Testis (tissue), 5 donors: ENCODE measurements around the gene SET. TPM values are rescaled to one million over a fixed set of nuclear protein-coding genes. Genes with fewer than 3 reads are reported as not detected.
"Not testable (repeated sequence)": the region's sequence is repeated elsewhere in the genome, so short reads cannot be mapped to it uniquely, and the experiment has no call there.

ENCODE experiments used
- DNase-seq: peaks from one replicate; pipeline ENCODE4 v3.0.0-alpha.2; 2019
- H3K27ac ChIP-seq, 2 donors: fragments of 200-600 bp; sonication (generic); one replicate each; pipeline ENCODE4 v1.5.1; 2019
- H3K27me3 ChIP-seq: fragments of 200-600 bp; sonication (generic); one replicate; pipeline ENCODE4 v1.5.1; 2019
- H3K36me3 ChIP-seq: fragments of 200-600 bp; sonication (generic); one replicate; pipeline ENCODE4 v1.5.1; 2017; ENCODE audit warnings: low read depth; ENCODE audit errors: missing control alignments
- H3K4me1 ChIP-seq: fragments of 200-600 bp; sonication (generic); one replicate; pipeline ENCODE4 v1.5.1; 2019
- H3K4me3 ChIP-seq, 2 donors: fragments of 200-600 bp; sonication (generic); one replicate each; pipeline ENCODE4 v1.5.1; 2017 to 2019
- H3K9me3 ChIP-seq: fragments of 200-600 bp; sonication (generic); one replicate; pipeline ENCODE4 v1.5.1; 2017
- POLR2A ChIP-seq: fragments of 450-650 bp; IDR thresholded peaks from one replicate; pipeline ENCODE4 v1.6.1; 2017; ENCODE audit warnings: antibody characterized with exemption, mild to moderate bottlenecking, moderate library complexity
- WGBS, 2 donors: methylation state at CpG; one replicate each; pipeline ENCODE4 v1.1.5; 2018; 5-methylcytosine and 5-hydroxymethylcytosine counted together
- intact Hi-C: fragments of 100-400 bp; cut with DNase I; formaldehyde crosslinking; loops from one replicate; pipeline ENCODE4 v1.15.1; 2023; ENCODE audit warnings: low total_unique reads
- long read RNA-seq, 2 donors: transcript quantifications; one replicate each; lab custom pipeline, GENCODE V29; 2026
- polyA plus RNA-seq: library from polyadenylated mRNA; stranded (reverse); fragments of 350-450 nt; fragmentation: Illumina TruSeq; extraction: RNeasy Lipid Tissue Mini Kit (QIAGEN cat#74804); gene quantifications from one replicate; pipeline ENCODE4 v1.2.3, GENCODE V29; 2014; ENCODE audit warnings: low read depth, low replicate concordance; ENCODE audit not compliant: insufficient read depth
- total RNA-seq, 2 donors: library from RNA; depleted of rRNA; stranded (reverse); fragments of >200 nt; gene quantifications; one replicate each; pipeline ENCODE4 v1.2.3, GENCODE V29; 2016
- TF ChIP-seq, protein P1 (sequence below), 3 experiments: fragments of 450-650 bp in 2 of 3; fragments of 200-600 bp in 1 of 3; sonication (generic) in 1 of 3; IDR thresholded peaks; one replicate each; pipeline ENCODE4 v1.5.1; 2016 to 2019; ENCODE audit warnings: antibody characterized with exemption in 3 of 3, mild to moderate bottlenecking in 2 of 3, moderate library complexity in 1 of 3

The SET gene, protein sequence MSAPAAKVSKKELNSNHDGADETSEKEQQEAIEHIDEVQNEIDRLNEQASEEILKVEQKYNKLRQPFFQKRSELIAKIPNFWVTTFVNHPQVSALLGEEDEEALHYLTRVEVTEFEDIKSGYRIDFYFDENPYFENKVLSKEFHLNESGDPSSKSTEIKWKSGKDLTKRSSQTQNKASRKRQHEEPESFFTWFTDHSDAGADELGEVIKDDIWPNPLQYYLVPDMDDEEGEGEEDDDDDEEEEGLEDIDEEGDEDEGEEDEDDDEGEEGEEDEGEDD
- total RNA-seq (100 to 1,000 TPM; 113 to 142 TPM), polyA plus RNA-seq (159 TPM)
- long read RNA-seq, donor 1, transcript SET-204 (8 exons, 2,850 nt): minor isoform, 7 of 290 reads
- long read RNA-seq, donor 1, transcript SET-201 (8 exons, 2,915 nt): major isoform, 163 of 290 reads
- long read RNA-seq, donor 1, partial matches to known transcripts: 119 of 290 reads
- long read RNA-seq, donor 1, other reads (novel, unspliced or antisense): 0 of 290 reads
- long read RNA-seq, donor 2, transcript SET-201 (8 exons, 2,915 nt): major isoform, 96 of 263 reads
- long read RNA-seq, donor 2, partial matches to known transcripts: 163 of 263 reads
- long read RNA-seq, donor 2, other reads (novel, unspliced or antisense): 0 of 263 reads

DNA sequence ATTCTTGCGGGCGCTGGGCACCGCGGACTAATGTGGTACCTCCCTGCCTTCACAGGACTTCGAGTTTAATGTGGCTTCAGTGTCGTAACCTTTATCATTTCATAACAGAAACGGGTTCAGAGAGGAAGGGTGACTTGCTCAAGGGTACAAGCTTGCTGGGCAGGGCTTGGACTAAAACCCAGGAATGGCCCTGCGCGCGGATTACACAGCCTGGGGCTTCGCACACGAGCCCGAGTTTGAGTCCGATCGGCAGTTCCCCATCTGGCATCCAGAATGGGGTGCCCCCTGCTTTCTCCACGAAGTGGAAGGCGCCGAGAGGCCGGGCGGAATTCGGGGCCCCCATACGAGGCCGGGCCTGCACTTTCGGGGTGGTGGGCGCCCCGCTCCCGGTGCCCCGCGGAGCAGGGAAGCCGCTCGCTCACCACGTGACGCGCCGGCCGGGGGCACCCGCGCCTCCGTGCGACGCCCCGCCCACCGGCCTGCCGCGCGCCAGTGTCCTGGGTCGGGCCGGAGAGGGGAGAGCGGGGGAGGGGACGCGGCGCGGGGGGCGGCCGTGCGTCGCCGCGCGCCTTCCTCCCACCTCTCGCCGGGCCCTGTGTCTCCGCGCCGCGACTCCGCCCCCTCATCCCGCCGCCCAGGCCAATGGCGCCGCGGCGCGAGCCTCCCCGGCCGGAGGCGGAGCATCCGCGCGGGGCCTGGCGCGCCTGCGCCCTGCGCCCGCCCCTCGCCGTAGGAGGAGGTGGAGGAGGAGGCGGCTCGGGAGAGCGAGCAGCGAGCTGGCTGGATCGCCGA, at the start of gene SET:
TSS of gene SET (plus strand) at position 722 of the 792 bp plus-strand sequence. CDS start 361 bp downstream, outside the sequence.
- Histone ChIP-seq H3K4me1 (peaks cover 24% of the 10 kb centered on the region), H3K27ac (peak within 1 kb of the TSS; percentile 83 to 97), H3K27me3 (no peaks in the 10 kb centered on the region), H3K9me3 (no peaks in the 10 kb centered on the region), H3K36me3 (no peaks in the 10 kb centered on the region), H3K4me3 (peak within 1 kb of the TSS; percentile 79 to 96)
- TF ChIP-seq, protein P1, sequence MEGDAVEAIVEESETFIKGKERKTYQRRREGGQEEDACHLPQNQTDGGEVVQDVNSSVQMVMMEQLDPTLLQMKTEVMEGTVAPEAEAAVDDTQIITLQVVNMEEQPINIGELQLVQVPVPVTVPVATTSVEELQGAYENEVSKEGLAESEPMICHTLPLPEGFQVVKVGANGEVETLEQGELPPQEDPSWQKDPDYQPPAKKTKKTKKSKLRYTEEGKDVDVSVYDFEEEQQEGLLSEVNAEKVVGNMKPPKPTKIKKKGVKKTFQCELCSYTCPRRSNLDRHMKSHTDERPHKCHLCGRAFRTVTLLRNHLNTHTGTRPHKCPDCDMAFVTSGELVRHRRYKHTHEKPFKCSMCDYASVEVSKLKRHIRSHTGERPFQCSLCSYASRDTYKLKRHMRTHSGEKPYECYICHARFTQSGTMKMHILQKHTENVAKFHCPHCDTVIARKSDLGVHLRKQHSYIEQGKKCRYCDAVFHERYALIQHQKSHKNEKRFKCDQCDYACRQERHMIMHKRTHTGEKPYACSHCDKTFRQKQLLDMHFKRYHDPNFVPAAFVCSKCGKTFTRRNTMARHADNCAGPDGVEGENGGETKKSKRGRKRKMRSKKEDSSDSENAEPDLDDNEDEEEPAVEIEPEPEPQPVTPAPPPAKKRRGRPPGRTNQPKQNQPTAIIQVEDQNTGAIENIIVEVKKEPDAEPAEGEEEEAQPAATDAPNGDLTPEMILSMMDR (IDR thresholded peaks at IDR 0.05): no peak
- TF ChIP-seq POLR2A: peak; percentile 80
- DNase-seq: peak; percentile 94
- intact Hi-C loops: no loop called here
- 0 to 3% methylated on average over 7 to 47 of the region's 93 CpGs for WGBS, 2 donors

DNA sequence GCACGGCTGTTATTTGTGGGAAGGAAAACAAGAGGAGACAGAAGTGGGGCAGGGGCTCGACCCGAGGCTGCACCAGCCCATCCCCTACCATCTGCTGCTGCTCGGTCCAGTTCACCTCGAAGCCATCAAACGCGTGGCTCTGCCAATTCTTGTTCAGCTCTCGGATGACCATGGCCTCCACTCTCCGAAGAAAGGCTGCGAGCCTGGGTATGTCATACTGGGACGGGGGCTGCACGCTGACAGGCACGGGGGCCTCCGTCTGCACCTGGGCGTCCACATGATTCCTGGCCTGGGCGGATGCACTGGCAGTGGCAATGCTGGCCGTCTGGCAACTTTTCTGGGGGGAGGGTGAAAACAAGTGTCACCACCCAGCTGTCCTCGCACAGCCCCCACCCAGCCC, 48.4 kb upstream of the SET start:
- Histone ChIP-seq H3K4me3 (no peak overlapping the region), H3K4me1 (peaks cover 4% of the 10 kb centered on the region), H3K9me3 (no peaks in the 10 kb centered on the region), H3K36me3 (no peaks in the 10 kb centered on the region), H3K27ac (no peak overlapping the region), H3K27me3 (no peaks in the 10 kb centered on the region)
- intact Hi-C loops: no loop called here
- DNase-seq: no peak
- WGBS, 2 donors: 93 to 94% methylated on average over 17 to 18 of the region's 18 CpGs
- TF ChIP-seq, protein P1 (IDR thresholded peaks at IDR 0.05): no peak
- no peak for TF ChIP-seq POLR2A

DNA sequence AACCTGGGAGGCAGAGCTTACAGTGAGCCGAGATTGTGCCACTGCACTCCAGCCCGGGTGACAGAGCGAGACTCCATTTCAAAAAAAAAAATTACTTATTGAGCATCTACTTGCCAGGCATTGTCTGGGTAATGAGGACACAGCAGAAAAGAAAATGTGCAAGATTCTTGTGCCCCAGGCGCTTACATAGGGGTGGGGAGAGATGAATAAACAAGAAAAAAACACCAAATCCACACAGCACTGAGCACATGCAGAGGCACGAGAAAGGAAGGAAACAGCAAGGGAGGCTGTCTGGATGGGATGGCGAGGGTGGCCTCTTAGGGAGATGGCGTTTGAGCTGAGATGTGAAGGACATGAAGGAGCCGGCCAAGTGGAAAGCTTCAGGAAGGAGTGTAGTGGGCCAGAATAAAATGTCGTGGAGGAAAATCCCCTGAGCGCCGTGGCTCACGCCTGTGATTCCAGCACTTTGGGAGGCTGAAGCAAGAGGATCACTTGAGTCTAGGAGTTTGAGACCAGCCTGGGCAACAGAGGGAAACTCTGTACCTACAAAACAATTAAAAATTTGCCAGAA, 46.3 kb upstream of the SET start:
- Histone ChIP-seq H3K4me1 (no peaks in the 10 kb centered on the region), H3K4me3 (no peak overlapping the region), H3K27ac (no peak overlapping the region), H3K27me3 (no peaks in the 10 kb centered on the region), H3K36me3 (no peaks in the 10 kb centered on the region), H3K9me3 (no peaks in the 10 kb centered on the region)
- 88 to 89% methylated on average over 12 of the region's 12 CpGs for WGBS, 2 donors
- no peak for DNase-seq
- no peak for TF ChIP-seq POLR2A
- TF ChIP-seq, protein P1 (IDR thresholded peaks at IDR 0.05): no peak
- intact Hi-C loops: no loop called here

DNA sequence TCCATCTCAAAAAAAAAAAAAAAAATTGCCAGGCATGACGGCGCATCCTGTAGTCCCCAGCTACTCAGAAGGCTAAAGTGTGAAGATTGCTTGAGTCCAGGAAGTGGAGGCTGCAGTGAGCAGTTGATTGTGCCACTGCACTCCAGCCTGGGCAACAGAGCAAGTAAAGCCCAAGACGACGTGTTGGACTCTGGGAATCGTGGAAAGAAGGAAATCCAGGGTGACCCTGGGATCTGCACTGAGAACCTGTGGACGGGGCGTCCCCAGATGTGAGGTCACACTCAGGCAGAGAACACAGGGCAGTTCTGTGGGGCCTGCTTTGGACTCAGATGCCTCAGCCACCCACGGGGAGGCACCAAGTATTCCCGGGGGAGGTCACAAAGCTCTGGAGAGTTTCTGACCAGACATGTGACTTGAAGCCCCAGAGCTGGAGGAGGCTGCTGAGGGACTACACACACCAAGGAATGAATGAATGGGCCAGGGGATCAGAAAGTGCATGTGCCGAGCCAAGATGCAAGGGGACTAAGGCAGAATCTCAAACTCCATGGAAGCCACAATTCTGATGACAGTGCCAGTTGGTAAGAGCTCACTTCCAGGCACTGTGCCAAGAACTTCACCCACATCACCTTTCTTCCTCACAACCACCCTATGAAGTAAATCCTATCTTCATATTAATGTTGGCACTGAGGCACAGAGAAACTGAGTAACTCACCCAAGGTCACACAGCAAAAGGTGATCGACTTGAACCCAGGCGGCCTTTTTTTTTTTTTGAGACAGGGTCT, 45.3 kb upstream of the SET start:
- TF ChIP-seq POLR2A: no peak
- TF ChIP-seq, protein P1 (IDR thresholded peaks at IDR 0.05): no peak
- H3K27ac ChIP-seq: no peak overlapping the region
- H3K9me3 ChIP-seq: no peaks in the 10 kb centered on the region
- no peak overlapping the region for H3K4me3 ChIP-seq
- H3K36me3 ChIP-seq: no peaks in the 10 kb centered on the region
- no peak for DNase-seq
- intact Hi-C loops: no loop called here
- H3K4me1 ChIP-seq: no peaks in the 10 kb centered on the region
- H3K27me3 ChIP-seq: no peaks in the 10 kb centered on the region
- 75 to 86% methylated on average over 10 to 12 of the region's 12 CpGs for WGBS, 2 donors

DNA sequence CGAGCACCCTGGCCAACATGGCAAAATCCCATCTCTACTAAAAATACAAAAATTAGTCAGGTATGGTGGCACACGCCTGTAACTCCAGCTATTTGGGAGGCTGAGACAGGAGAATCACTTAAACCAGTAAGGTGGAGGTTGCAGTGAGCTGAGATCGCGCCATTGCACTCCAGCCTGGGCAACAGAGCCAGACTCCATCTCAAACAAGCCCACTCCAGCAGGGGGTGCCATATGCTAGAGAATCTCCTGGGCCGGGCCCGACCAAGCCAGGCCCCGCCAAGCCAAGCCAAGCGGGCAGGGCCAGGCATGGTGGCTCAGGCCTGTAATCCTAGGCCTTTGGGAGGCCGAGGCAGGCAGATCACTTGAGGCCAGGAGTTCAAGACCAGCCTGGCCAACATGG, 40.8 kb upstream of the SET start:
- intact Hi-C loops, DNase-seq, H3K27me3 ChIP-seq, H3K27ac ChIP-seq, H3K4me1 ChIP-seq, H3K9me3 ChIP-seq, H3K36me3 ChIP-seq, H3K4me3 ChIP-seq: not testable (repeated sequence)
- WGBS, 2 donors: 83 to 96% methylated on average over 2 to 9 of the region's 9 CpGs
